ENCODE measurements around the gene KLRC4.
"Not testable (repeated sequence)": the region's sequence is repeated elsewhere in the genome, so short reads cannot be mapped to it uniquely, and the experiment has no call there.

The KLRC4 gene

GRCh38 chr12:10388624-10389413, 20.7 kb downstream of the KLRC4 start:
- H3K9ac ChIP-seq (ENCODE audit: insufficient read length), result no peak overlapping the region
- no peak for TF ChIP-seq EZH2 (IDR thresholded peaks at IDR 0.05)
- no peak for TF ChIP-seq POLR2AphosphoS5 (IDR thresholded peaks at IDR 0.05; ENCODE audit: borderline replicate concordance, low read depth, low read length)
- TF ChIP-seq FOXP2 (optimal IDR thresholded peaks at IDR 0.05; ENCODE audit: control extremely low read depth, extremely low read length, insufficient read depth), result no peak
- no peak for DNase-seq (ENCODE audit: low read depth, low spot score)

DNA sequence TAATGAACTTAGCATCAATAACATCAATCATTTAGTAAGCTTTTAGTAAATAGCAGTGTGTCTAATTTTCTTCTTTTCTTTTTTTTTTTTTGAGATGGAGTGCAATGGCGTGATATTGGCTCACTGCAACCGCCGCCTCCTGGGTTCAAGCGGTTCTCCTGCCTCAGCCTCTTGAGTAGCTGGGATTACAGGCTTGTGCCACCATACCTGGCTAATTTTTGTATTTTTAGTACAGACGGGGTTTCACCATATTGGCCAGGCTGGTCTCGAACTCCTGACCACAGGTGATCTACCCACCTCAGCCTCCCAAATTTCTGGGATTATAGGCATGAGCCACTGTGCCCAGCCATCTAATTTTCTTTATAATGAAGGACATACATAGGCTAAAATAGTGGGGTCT, 22.1 kb downstream of the KLRC4 start:
- not testable (repeated sequence) for DNase-seq (ENCODE audit: low read depth, low spot score); H3K27ac ChIP-seq; H3K9ac ChIP-seq (ENCODE audit: insufficient read length); H3K36me3 ChIP-seq (ENCODE audit: insufficient read depth, low read length); H3K9me3 ChIP-seq (ENCODE audit: low read depth, low read length); H3K4me3 ChIP-seq

More at GRCh38 chr12:10388624-10389413, 20.7 kb downstream of the KLRC4 start:
- no peaks in the 10 kb centered on the region for H3K36me3 ChIP-seq (ENCODE audit: insufficient read depth, low read length)
- H3K9me3 ChIP-seq (ENCODE audit: low read depth, low read length), result peaks cover 7% of the 10 kb centered on the region; the same call in 1 of the 2 replicates
- no peak overlapping the region for H3K27ac ChIP-seq
- no peak overlapping the region for H3K4me3 ChIP-seq

- no peak overlapping the region for H3K27ac ChIP-seq
- peaks cover 7% of the 10 kb centered on the region; the same call in 1 of the 2 replicates for H3K9me3 ChIP-seq (ENCODE audit: low read depth, low read length)
- H3K9ac ChIP-seq (ENCODE audit: insufficient read length), result no peak overlapping the region
- no peak for DNase-seq (ENCODE audit: low read depth, low spot score)
- no peak overlapping the region for H3K4me3 ChIP-seq
- no peak for TF ChIP-seq FOXP2 (optimal IDR thresholded peaks at IDR 0.05; ENCODE audit: control extremely low read depth, extremely low read length, insufficient read depth)
- TF ChIP-seq EZH2 (IDR thresholded peaks at IDR 0.05), result no peak
- TF ChIP-seq POLR2AphosphoS5 (IDR thresholded peaks at IDR 0.05; ENCODE audit: borderline replicate concordance, low read depth, low read length), result no peak
- no peaks in the 10 kb centered on the region for H3K36me3 ChIP-seq (ENCODE audit: insufficient read depth, low read length)
These were observed 22.7 kb downstream of the KLRC4 start for GRCh38 chr12:10386857-10387256.

GRCh38 chr12:10385166-10385613, 24.4 kb downstream of the KLRC4 start:
- no peak overlapping the region for H3K27ac ChIP-seq
- H3K9ac ChIP-seq (ENCODE audit: insufficient read length), result no peak overlapping the region
- H3K36me3 ChIP-seq (ENCODE audit: insufficient read depth, low read length), result no peaks in the 10 kb centered on the region
- H3K4me3 ChIP-seq, result no peak overlapping the region
- TF ChIP-seq EZH2 (IDR thresholded peaks at IDR 0.05) (no peak), POLR2AphosphoS5 (IDR thresholded peaks at IDR 0.05; ENCODE audit: borderline replicate concordance, low read depth, low read length) (no peak), FOXP2 (optimal IDR thresholded peaks at IDR 0.05; ENCODE audit: control extremely low read depth, extremely low read length, insufficient read depth) (no peak)
- DNase-seq (ENCODE audit: low read depth, low spot score), result no peak
- H3K9me3 ChIP-seq (ENCODE audit: low read depth, low read length), result peaks cover 7% of the 10 kb centered on the region; the same call in 1 of the 2 replicates

DNA sequence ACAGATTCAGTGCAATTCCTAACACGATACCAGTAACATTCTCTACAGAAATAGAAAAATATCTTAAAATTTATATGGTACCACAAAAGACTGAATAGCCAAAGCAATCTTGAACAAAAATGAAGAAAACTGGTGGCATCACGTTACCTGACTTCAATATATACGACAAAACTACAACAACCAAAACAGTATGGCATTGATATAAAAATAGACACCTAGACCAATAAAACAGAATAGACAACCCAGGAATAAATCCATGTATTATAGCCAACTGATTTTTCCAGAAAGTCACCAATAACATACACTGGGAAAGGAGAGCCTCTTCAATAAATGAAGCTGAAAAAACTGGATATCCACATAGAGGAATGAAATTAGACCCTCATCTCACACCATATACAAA, 25.4 kb downstream of the KLRC4 start:
- no peak overlapping the region for H3K9ac ChIP-seq (ENCODE audit: insufficient read length)
- H3K36me3 ChIP-seq (ENCODE audit: insufficient read depth, low read length), result no peaks in the 10 kb centered on the region
- TF ChIP-seq FOXP2 (optimal IDR thresholded peaks at IDR 0.05; ENCODE audit: control extremely low read depth, extremely low read length, insufficient read depth), result no peak
- TF ChIP-seq EZH2 (IDR thresholded peaks at IDR 0.05), result no peak
- no peak for TF ChIP-seq POLR2AphosphoS5 (IDR thresholded peaks at IDR 0.05; ENCODE audit: borderline replicate concordance, low read depth, low read length)
- H3K9me3 ChIP-seq (ENCODE audit: low read depth, low read length), result peaks cover 7% of the 10 kb centered on the region; the same call in 1 of the 2 replicates
- no peak overlapping the region for H3K27ac ChIP-seq
- no peak overlapping the region for H3K4me3 ChIP-seq
- DNase-seq (ENCODE audit: low read depth, low spot score), result no peak

DNA sequence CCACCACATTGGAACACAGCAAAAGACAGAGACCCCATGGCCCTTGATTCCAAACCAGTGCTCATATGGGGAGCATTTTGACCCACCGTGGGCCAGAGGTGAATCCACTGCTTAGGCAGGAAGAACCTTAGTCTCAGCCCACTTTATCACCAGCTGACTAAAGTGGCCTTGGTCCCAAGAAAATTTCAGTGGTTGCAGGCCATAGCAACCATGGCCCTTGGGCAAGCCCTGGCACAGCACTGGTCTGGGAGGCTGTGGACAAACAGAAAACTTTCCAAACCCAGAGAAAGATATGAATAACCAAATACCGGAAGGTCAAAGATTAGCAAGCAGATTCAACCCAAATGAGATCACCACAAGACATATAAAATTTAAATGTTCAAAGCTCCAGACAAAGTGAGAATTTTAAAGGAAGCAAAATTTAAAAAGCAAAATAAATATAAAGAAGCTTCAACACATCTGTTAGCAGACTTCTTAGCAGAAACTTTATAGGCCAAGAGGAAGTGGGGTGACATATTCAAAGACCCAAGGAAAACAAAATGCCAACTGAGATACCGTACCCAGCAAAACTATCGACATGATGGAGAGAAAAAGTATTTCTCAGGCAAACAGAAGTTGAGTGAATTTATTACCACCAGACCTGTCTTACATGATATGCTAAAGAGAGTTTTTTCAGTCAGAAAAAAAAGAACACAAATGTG, 27.5 kb downstream of the KLRC4 start:
- peaks cover 7% of the 10 kb centered on the region; the same call in 1 of the 2 replicates for H3K9me3 ChIP-seq (ENCODE audit: low read depth, low read length)
- no peaks in the 10 kb centered on the region for H3K36me3 ChIP-seq (ENCODE audit: insufficient read depth, low read length)
- TF ChIP-seq EZH2 (IDR thresholded peaks at IDR 0.05) (no peak), POLR2AphosphoS5 (IDR thresholded peaks at IDR 0.05; ENCODE audit: borderline replicate concordance, low read depth, low read length) (no peak), FOXP2 (optimal IDR thresholded peaks at IDR 0.05; ENCODE audit: control extremely low read depth, extremely low read length, insufficient read depth) (no peak)
- H3K27ac ChIP-seq, result no peak overlapping the region
- no peak overlapping the region for H3K9ac ChIP-seq (ENCODE audit: insufficient read length)
- no peak overlapping the region for H3K4me3 ChIP-seq
- DNase-seq (ENCODE audit: low read depth, low spot score), result no peak

DNA sequence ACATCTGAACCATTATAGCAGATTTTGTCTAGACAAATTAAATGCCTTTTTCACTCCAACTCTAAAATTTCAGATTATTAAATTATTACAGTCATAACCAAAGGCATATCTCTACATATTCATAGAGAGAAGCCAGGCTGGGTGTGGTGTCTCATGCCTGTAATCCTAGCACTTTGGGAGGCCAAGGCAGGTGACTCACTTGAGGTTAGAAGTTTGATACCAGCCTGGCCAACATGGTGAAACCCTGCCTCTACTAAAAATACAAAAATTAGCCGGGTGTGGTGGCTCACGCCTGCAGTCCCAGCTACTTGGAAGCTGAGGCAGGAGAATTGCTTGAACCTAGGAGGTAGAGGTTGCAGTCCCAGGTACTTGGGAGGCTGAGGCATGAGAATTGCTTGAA, 30.8 kb downstream of the KLRC4 start:
- H3K36me3 ChIP-seq (ENCODE audit: insufficient read depth, low read length); H3K9ac ChIP-seq (ENCODE audit: insufficient read length); DNase-seq (ENCODE audit: low read depth, low spot score): not testable (repeated sequence)

GRCh38 chr12:10374624-10375018, 34.9 kb downstream of the KLRC4 start:
- no peak overlapping the region for H3K27ac ChIP-seq

More for the DNA sequence above, 30.8 kb downstream of the KLRC4 start:
- H3K27ac ChIP-seq; H3K4me3 ChIP-seq; H3K9me3 ChIP-seq (ENCODE audit: low read depth, low read length): not testable (repeated sequence)

More at GRCh38 chr12:10374624-10375018, 34.9 kb downstream of the KLRC4 start:
- H3K9me3 ChIP-seq (ENCODE audit: low read depth, low read length), result no peaks in the 10 kb centered on the region
- DNase-seq (ENCODE audit: low read depth, low spot score), result no peak
- TF ChIP-seq POLR2AphosphoS5 (IDR thresholded peaks at IDR 0.05; ENCODE audit: borderline replicate concordance, low read depth, low read length), result no peak
- no peak for TF ChIP-seq EZH2 (IDR thresholded peaks at IDR 0.05)
- TF ChIP-seq FOXP2 (optimal IDR thresholded peaks at IDR 0.05; ENCODE audit: control extremely low read depth, extremely low read length, insufficient read depth), result no peak
- no peak overlapping the region for H3K9ac ChIP-seq (ENCODE audit: insufficient read length)
- H3K4me3 ChIP-seq, result no peak overlapping the region
- H3K36me3 ChIP-seq (ENCODE audit: insufficient read depth, low read length), result no peaks in the 10 kb centered on the region

Data from SK-N-MC (cell line).